HK-2 (cell line): Measurements from ENCODE around the gene HEG1.

ENCODE experiments used
- DNase-seq: peaks from one replicate; pipeline ENCODE4 v3.0.0-alpha.2; 2018; ENCODE audit not compliant: unreplicated experiment

HEG1 gene

GRCh38 chr3:124951511-124952281 is 104.1 kb downstream of the HEG1 start:
- no peak for DNase-seq

GRCh38 chr3:124950026-124950425 is 105.8 kb downstream of the HEG1 start:
- DNase-seq: no peak

GRCh38 chr3:124942613-124943012 is 113.2 kb downstream of the HEG1 start:
- no peak for DNase-seq

- no peak for DNase-seq
Measured at GRCh38 chr3:124941771-124942170, 114.0 kb downstream of the HEG1 start.

- DNase-seq: no peak
Measured at GRCh38 chr3:124939661-124940060, 116.1 kb downstream of the HEG1 start.

- DNase-seq: no peak
Measured at GRCh38 chr3:124938896-124939295, 116.9 kb downstream of the HEG1 start.

- DNase-seq: no peak
Measured at GRCh38 chr3:124937049-124937448, 118.7 kb downstream of the HEG1 start.

- no peak for DNase-seq
Measured at GRCh38 chr3:124935794-124936542, 119.8 kb downstream of the HEG1 start.

- DNase-seq: no peak
Measured at GRCh38 chr3:124935264-124935663, 120.5 kb downstream of the HEG1 start.

GRCh38 chr3:124934577-124934976 is 121.2 kb downstream of the HEG1 start, which contains the start of gene MUC13:
TSS of gene MUC13 (minus strand) at chr3:124934751. CDS start at chr3:124934712, 39 bp downstream.
- DNase-seq: no peak

GRCh38 chr3:124928333-124929202 is 127.2 kb downstream of the HEG1 start:
- peak; percentile 54 for DNase-seq

GRCh38 chr3:124927574-124928045 is 128.2 kb downstream of the HEG1 start:
- no peak for DNase-seq

GRCh38 chr3:124926426-124927101 is 129.2 kb downstream of the HEG1 start:
- no peak for DNase-seq

- DNase-seq: no peak
Measured at GRCh38 chr3:124924741-124925140, 131.1 kb downstream of the HEG1 start.

- no peak for DNase-seq
Measured at GRCh38 chr3:124923833-124924232, 132.0 kb downstream of the HEG1 start.

GRCh38 chr3:124920718-124921117 is 135.1 kb downstream of the HEG1 start:
- DNase-seq: no peak

- no peak for DNase-seq
Measured at GRCh38 chr3:124919756-124920155, 136.0 kb downstream of the HEG1 start.

GRCh38 chr3:124918524-124918923 is 137.3 kb downstream of the HEG1 start:
- no peak for DNase-seq

GRCh38 chr3:124916837-124917409 is 138.9 kb downstream of the HEG1 start:
- DNase-seq: no peak
